ENCODE data around the gene ZNF502. TPM values are rescaled to one million over a fixed set of nuclear protein-coding genes. Genes with fewer than 3 reads are reported as not detected.
A peak's percentile ranks its signal among the peaks of the same experiment; 100 is the strongest.

Gene ZNF502
- total and polyA plus RNA-seq, 2 of the 13 experiments (the other 11 are each of a cell fraction or from before 2014, with no cell fraction given): not detected

- TF ChIP-seq E2F1 (CRISPR knock-in tag; IDR thresholded peaks at IDR 0.05) (peak; percentile 85; the same call in 1 of the 2 replicates), NRL (CRISPR knock-in tag; IDR thresholded peaks at IDR 0.05; ENCODE audit: borderline replicate concordance) (peak; percentile 78; the same call in 1 of the 2 replicates), ATF7 (IDR thresholded peaks at IDR 0.05) (peak; percentile 34; the same call in 1 of the 2 replicates), ATF7 (CRISPR knock-in tag; IDR thresholded peaks at IDR 0.05) (peak; percentile 84; the same call in 1 of the 2 replicates), MYPOP (CRISPR knock-in tag; IDR thresholded peaks at IDR 0.05) (peak; percentile 76), GMEB1 (CRISPR knock-in tag; IDR thresholded peaks at IDR 0.05; ENCODE audit: borderline replicate concordance) (peak; percentile 94), ZNF710 (CRISPR knock-in tag; IDR thresholded peaks at IDR 0.05; ENCODE audit: borderline replicate concordance) (peak; percentile 63; the same call in 1 of the 2 replicates), SNAPC4 (CRISPR knock-in tag; IDR thresholded peaks at IDR 0.05) (0 out of 2 replicates have a peak, but pooled peaks have one; percentile 54), ZNF577 (CRISPR knock-in tag; IDR thresholded peaks at IDR 0.05; ENCODE audit: borderline replicate concordance, low read depth) (no peak), ZSCAN21 (CRISPR knock-in tag; IDR thresholded peaks at IDR 0.05; ENCODE audit: borderline replicate concordance) (peak; percentile 80; the same call in 1 of the 2 replicates), SKIL (CRISPR knock-in tag; IDR thresholded peaks at IDR 0.05; ENCODE audit: borderline replicate concordance) (no peak), ZFP1 (CRISPR knock-in tag; IDR thresholded peaks at IDR 0.05) (0 out of 2 replicates have a peak, but pooled peaks have one; percentile 61), ZNF792 (CRISPR knock-in tag; IDR thresholded peaks at IDR 0.05) (peak; percentile 92), REXO4 (CRISPR knock-in tag; IDR thresholded peaks at IDR 0.05; ENCODE audit: borderline replicate concordance) (no peak), BCL6 (CRISPR knock-in tag; IDR thresholded peaks at IDR 0.05) (peak; percentile 71)
Measured at GRCh38 chr3:44729384-44729910, 17.0 kb downstream of the ZNF502 start, which contains the start of gene ZNF501 (continued).

Measured in HepG2 (cell line).